ENCODE measurements around the gene ANKRD29.
"Not testable (repeated sequence)": the region's sequence is repeated elsewhere in the genome, so short reads cannot be mapped to it uniquely, and the experiment has no call there.

Gene ANKRD29

GRCh38 chr18:23560186-23560585 lies 102.5 kb downstream of the ANKRD29 start:
- H3K27me3 ChIP-seq, result no peaks in the 10 kb centered on the region
- no peaks in the 10 kb centered on the region for H3K9me3 ChIP-seq
- H3K27ac ChIP-seq, result no peak overlapping the region
- no peak for DNase-seq
- peaks cover 77 to 94% (median 79%) of the 10 kb centered on the region in 3 donors for H3K36me3 ChIP-seq
- intact Hi-C loops (cut with DNase I; ENCODE audit: low total_unique reads), result no loop called here
- TF ChIP-seq, protein P1, sequence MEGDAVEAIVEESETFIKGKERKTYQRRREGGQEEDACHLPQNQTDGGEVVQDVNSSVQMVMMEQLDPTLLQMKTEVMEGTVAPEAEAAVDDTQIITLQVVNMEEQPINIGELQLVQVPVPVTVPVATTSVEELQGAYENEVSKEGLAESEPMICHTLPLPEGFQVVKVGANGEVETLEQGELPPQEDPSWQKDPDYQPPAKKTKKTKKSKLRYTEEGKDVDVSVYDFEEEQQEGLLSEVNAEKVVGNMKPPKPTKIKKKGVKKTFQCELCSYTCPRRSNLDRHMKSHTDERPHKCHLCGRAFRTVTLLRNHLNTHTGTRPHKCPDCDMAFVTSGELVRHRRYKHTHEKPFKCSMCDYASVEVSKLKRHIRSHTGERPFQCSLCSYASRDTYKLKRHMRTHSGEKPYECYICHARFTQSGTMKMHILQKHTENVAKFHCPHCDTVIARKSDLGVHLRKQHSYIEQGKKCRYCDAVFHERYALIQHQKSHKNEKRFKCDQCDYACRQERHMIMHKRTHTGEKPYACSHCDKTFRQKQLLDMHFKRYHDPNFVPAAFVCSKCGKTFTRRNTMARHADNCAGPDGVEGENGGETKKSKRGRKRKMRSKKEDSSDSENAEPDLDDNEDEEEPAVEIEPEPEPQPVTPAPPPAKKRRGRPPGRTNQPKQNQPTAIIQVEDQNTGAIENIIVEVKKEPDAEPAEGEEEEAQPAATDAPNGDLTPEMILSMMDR (IDR thresholded peaks at IDR 0.05), result no peak
- no peaks in the 10 kb centered on the region for H3K4me1 ChIP-seq
- no peak overlapping the region for H3K4me3 ChIP-seq

DNA sequence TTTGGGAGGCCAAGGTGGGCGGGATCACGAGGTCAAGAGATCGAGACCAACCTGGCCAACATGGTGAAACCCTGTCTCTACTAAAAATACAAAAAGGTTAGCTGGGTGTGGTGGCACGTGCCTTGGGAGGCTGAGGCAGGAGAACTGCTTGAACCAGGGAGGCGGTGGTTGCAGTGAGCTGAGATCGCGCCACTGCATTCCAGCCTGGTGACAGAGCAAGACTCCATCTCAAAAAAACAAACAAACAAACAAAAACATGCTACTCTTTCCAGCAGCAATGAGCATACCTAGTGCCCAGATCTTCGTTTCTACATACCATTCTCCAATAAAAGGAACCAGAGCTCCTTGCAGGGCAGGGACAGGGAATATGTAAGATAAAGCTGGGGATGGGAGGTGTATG lies 105.2 kb downstream of the ANKRD29 start:
- not testable (repeated sequence) for H3K4me3 ChIP-seq, DNase-seq, H3K27ac ChIP-seq, H3K27me3 ChIP-seq, H3K4me1 ChIP-seq, H3K9me3 ChIP-seq
- intact Hi-C loops (cut with DNase I; ENCODE audit: low total_unique reads), result loop anchor here (5.0 kb wide), 1 partner anchor 490 kb away; no protein-coding TSS in a partner anchor
- peaks cover 80 to 95% (median 95%) of the 10 kb centered on the region in 3 donors for H3K36me3 ChIP-seq

DNA sequence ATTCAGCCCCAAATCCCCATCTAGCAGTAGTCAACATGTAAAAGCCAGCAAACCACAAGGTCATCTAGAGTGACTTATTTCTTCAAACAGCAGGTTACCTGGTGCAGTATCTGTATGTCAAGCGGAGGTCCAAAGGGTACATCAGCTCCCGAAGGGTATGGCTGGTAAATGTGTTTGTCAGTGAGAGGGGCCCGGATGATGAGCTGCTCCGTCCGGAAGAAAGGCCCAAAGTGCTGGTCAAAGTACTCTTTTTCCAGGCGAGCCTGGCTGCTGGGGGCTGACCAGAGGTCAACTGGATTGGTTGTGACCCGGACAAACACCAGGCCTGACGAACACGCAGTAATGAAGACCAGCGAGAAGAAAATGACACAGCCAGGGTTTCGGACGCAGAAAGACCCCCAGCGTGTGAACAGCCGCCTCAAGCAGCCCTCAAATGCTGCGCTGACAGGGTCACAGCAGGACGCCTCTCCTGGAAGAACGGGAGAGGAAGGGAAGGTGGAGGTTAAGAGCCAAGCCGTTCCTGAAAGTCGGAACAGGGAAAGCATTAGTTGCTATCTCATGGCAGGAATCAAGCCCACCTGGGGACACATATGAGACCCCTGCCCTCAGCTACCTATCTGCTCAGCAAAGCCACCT lies 106.4 kb downstream of the ANKRD29 start:
- Histone ChIP-seq H3K4me1 (no peaks in the 10 kb centered on the region), H3K27me3 (no peaks in the 10 kb centered on the region), H3K27ac (no peak overlapping the region), H3K36me3 (peaks cover 80 to 100% (median 95%) of the 10 kb centered on the region in 3 donors), H3K4me3 (no peak overlapping the region), H3K9me3 (no peaks in the 10 kb centered on the region)
- no peak for DNase-seq
- TF ChIP-seq, protein P1 (IDR thresholded peaks at IDR 0.05), result no peak
- intact Hi-C loops (cut with DNase I; ENCODE audit: low total_unique reads), result loop anchor here (5.0 kb wide), 1 partner anchor 489 kb away; no protein-coding TSS in a partner anchor

GRCh38 chr18:23553887-23554286 lies 108.8 kb downstream of the ANKRD29 start:
- Histone ChIP-seq H3K27ac (no peak overlapping the region), H3K4me3 (no peak overlapping the region), H3K36me3 (peaks cover 78 to 98% (median 93%) of the 10 kb centered on the region in 3 donors), H3K9me3 (no peaks in the 10 kb centered on the region), H3K4me1 (no peaks in the 10 kb centered on the region), H3K27me3 (no peaks in the 10 kb centered on the region)
- TF ChIP-seq, protein P1 (IDR thresholded peaks at IDR 0.05), result no peak
- DNase-seq, result no peak
- intact Hi-C loops (cut with DNase I; ENCODE audit: low total_unique reads), result no loop called here

DNA sequence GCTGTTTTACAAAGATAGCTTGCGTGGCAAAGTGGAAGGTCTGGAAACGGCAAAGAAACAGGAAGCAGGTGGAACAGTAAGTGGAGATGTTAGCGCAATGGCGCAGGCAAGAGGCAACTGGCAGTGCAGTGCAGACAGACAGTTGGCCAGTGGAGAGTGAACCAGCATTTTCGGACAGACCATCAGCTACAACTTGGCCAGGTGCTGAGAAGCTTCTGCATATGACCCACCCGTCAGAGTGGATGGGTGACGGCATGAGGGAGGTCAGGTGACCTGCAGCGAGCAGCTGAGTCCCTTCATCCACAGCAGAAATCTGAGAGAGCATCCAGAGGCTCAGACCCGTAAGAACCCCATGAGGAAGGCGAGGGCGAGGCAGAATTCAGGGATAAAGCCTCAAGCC lies 110.2 kb downstream of the ANKRD29 start:
- Histone ChIP-seq H3K27ac (no peak overlapping the region), H3K27me3 (no peaks in the 10 kb centered on the region), H3K4me3 (no peak overlapping the region), H3K9me3 (no peaks in the 10 kb centered on the region), H3K36me3 (peaks cover 82 to 95% (median 91%) of the 10 kb centered on the region in 3 donors), H3K4me1 (no peaks in the 10 kb centered on the region)
- intact Hi-C loops (cut with DNase I; ENCODE audit: low total_unique reads), result no loop called here
- TF ChIP-seq, protein P1 (IDR thresholded peaks at IDR 0.05), result no peak
- no peak for DNase-seq

DNA sequence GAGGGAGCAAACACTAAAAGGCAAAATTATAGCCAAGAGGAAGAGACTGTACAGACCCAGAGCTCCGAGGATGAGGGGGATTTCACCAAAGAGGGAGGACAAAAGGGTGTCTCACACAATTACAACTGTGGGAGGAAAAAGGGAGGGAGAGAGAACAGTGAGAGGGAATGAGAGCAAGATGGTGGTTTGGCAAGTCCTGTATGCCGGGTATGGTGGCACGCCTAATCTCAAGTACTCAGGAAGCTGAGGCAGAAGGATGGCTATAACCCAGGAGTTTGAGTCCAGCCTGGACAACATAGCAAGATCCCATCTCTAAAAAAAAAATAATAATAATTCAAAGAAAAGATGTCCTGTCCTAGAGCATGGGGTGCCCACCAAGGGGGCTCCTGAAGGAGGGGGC lies 110.7 kb downstream of the ANKRD29 start:
- H3K4me1 ChIP-seq, result no peaks in the 10 kb centered on the region
- no peak overlapping the region for H3K4me3 ChIP-seq
- no peak for DNase-seq
- H3K9me3 ChIP-seq, result no peaks in the 10 kb centered on the region
- TF ChIP-seq, protein P1 (IDR thresholded peaks at IDR 0.05), result no peak
- H3K27ac ChIP-seq, result no peak overlapping the region
- H3K27me3 ChIP-seq, result no peaks in the 10 kb centered on the region
- intact Hi-C loops (cut with DNase I; ENCODE audit: low total_unique reads), result no loop called here
- peaks cover 77 to 95% (median 92%) of the 10 kb centered on the region in 3 donors for H3K36me3 ChIP-seq

Data from tibial artery (tissue), 4 donors.